Measurements from ENCODE around the gene PPP1R26.
A peak's percentile ranks its signal among the peaks of the same experiment; 100 is the strongest.

PPP1R26 gene

GRCh38 chr9:135487281-135488012, 7.9 kb downstream of the PPP1R26 start:
- no peak for DNase-seq (ENCODE audit: low read depth in 3 of 3, low spot score in 1 of 3)

- no peak for DNase-seq (ENCODE audit: low read depth in 3 of 3, low spot score in 1 of 3)
Measured at GRCh38 chr9:135488013-135488330, 8.4 kb downstream of the PPP1R26 start.

- no peak for DNase-seq (ENCODE audit: low read depth in 3 of 3, low spot score in 1 of 3)
Measured at GRCh38 chr9:135488527-135488926, 8.9 kb downstream of the PPP1R26 start.

GRCh38 chr9:135489188-135489906, 9.8 kb downstream of the PPP1R26 start:
- no peak for DNase-seq (ENCODE audit: low read depth in 3 of 3, low spot score in 1 of 3)

GRCh38 chr9:135490166-135490870, 10.7 kb downstream of the PPP1R26 start:
- DNase-seq (ENCODE audit: low read depth in 3 of 3, low spot score in 1 of 3) = no peak

GRCh38 chr9:135490980-135491464, 11.4 kb downstream of the PPP1R26 start:
- no peak for DNase-seq (ENCODE audit: low read depth in 3 of 3, low spot score in 1 of 3)

- DNase-seq (ENCODE audit: low read depth in 3 of 3, low spot score in 1 of 3) = no peak
Measured at GRCh38 chr9:135491764-135492163, 12.2 kb downstream of the PPP1R26 start.

- no peak for DNase-seq (ENCODE audit: low read depth in 3 of 3, low spot score in 1 of 3)
Measured at GRCh38 chr9:135492886-135493669, 13.5 kb downstream of the PPP1R26 start.

- no peak for DNase-seq (ENCODE audit: low read depth in 3 of 3, low spot score in 1 of 3)
Measured at GRCh38 chr9:135494791-135495559, 15.4 kb downstream of the PPP1R26 start.

GRCh38 chr9:135498381-135499126, 19.0 kb downstream of the PPP1R26 start:
- DNase-seq (ENCODE audit: low read depth in 3 of 3, low spot score in 1 of 3) = no peak

GRCh38 chr9:135499326-135500070, 19.9 kb downstream of the PPP1R26 start:
- peak; percentile 73 to 83 (median 78) for DNase-seq (ENCODE audit: low read depth in 3 of 3, low spot score in 1 of 3)

GRCh38 chr9:135500071-135500524, 20.5 kb downstream of the PPP1R26 start:
- DNase-seq (ENCODE audit: low read depth in 3 of 3, low spot score in 1 of 3) = no peak

GRCh38 chr9:135500525-135501260, 21.1 kb downstream of the PPP1R26 start, which contains the start of gene MRPS2:
TSS of gene MRPS2 (plus strand) at chr9:135500682. CDS start at chr9:135500711, 29 bp downstream.
- DNase-seq (ENCODE audit: low read depth in 3 of 3, low spot score in 1 of 3) = peak; percentile 52 to 77 (median 71)

- DNase-seq (ENCODE audit: low read depth in 3 of 3, low spot score in 1 of 3) = no peak
Measured at GRCh38 chr9:135501261-135502167, 21.9 kb downstream of the PPP1R26 start.

- no peak for DNase-seq (ENCODE audit: low read depth in 3 of 3, low spot score in 1 of 3)
Measured at GRCh38 chr9:135502168-135502872, 22.7 kb downstream of the PPP1R26 start.

- DNase-seq (ENCODE audit: low read depth in 3 of 3, low spot score in 1 of 3) = no peak
Measured at GRCh38 chr9:135502873-135503321, 23.3 kb downstream of the PPP1R26 start.
